DMS79 treated with DMSO at 0.1 percent for 48 hours (cell line): Measurements from ENCODE around the gene FAM222B.
A peak's percentile ranks its signal among the peaks of the same experiment; 100 is the strongest.

Experiments used
- DNase-seq: peaks from one replicate; lab custom pipeline; 2025; lab: John Stamatoyannopoulos, UW

FAM222B gene

DNA sequence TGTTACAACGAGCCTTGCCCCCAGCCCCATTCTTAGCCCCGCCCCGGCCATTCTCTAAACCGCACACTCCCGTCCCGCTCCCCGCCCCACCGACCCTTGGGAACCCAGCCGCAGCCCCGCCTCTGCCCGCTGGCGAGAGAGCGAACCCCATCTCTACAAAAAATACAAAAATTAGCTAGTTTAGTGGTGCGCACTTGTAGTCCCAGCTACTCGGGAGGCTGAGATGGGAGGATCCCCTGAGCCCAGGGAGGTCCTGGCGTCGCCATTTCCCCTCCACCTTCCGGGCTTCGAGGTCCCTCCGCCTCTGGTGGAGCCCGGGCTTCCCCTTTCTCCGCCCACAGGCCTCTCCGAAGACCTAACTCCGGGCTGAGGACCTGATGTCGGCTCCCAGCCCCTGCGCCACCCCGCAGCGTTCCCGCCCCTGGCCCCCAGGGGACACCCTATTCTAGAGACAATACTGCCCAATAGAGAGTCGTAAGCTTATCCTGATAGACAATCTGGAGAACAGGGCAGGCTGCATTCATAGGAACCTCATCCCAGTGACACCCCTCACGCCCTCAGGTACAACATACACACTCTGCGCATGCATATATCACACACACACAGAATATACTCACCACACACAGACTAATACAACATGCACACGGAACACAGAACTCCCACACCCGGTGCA, 130.4 kb downstream of the FAM222B start:
- peak; percentile 44 for DNase-seq

DNA sequence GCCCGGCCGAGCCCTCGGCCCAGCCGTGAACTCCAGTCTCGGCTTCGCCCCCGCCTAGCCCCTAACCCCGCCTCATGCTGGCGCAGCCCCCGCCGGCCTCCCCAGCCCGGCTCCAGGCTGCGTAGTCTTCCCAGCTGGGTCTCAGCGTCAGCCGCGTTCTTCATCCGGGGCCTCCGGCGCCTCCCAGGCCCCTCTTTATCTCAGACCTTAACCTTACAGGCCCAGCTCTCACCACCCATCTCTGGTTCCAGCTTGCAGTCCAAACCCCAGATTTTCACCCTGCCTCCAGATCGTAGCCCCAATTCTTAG, 130.9 kb downstream of the FAM222B start, which contains the start of gene PROCA1:
PROCA1 (minus strand) TSS at position 166 of the 309 bp plus-strand sequence. CDS start 228 bp downstream, outside the sequence.
- DNase-seq = no peak

DNA sequence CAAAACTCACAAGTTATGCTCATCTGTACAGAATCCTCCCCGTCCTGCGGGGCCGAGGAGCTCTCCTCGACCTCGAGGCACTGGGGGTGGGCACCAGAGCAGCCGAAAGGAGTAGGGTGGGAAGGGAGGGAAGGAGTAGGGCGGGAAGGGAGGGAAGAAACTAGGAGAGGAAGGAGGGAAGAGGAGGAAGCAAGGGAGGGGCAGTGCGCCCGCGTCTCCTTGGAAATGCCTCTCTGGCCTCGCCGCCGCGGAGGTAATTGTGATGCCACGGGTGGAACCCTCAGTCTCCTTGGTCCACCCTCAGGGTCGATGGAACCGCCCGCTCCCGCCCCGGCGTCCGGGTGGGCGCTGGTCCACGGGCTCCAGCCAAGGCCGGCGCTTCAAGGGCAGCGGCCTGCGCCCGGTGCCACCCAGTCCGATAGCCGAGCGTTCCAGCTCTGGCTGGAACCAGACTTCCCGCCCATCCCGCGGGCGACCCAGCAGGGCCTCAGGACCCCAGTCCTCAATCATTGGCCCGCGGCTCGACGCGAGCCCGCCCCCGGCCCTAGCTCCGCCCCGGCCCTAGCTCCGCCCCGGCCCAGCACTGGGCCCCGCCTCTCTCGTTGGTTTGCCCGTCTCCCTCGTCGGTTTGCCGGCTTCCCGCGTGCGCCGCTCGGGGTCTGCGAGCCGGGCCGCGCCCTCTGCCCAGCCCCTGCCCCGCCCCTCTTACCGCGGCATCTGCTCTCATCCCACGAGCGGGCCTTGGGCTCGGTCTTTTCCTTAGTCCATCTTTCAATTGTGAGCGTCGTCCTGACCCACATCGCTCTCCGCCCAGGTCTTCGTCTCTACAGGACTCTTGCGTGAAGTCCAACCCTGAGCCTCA, 131.5 kb downstream of the FAM222B start:
- peak; percentile 89 for DNase-seq

DNA sequence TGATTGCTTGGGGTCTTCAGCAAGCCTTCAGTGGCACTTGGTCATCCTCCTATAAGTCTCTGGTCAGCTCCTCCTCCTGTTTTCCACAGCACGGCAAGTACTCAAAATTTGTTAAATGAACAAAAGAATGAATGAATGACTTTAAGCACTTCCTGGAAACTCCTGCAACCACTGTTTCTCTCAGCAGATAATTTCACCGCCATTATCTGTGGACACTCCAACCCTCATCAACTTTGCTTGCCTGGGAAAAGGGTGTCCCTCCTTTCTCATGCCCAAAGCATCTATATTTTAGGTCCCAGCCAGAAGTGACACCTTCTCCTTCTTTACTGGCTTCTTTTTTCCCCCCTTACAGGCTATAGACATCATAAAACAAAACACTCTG, 135.3 kb downstream of the FAM222B start:
- no peak for DNase-seq

DNA sequence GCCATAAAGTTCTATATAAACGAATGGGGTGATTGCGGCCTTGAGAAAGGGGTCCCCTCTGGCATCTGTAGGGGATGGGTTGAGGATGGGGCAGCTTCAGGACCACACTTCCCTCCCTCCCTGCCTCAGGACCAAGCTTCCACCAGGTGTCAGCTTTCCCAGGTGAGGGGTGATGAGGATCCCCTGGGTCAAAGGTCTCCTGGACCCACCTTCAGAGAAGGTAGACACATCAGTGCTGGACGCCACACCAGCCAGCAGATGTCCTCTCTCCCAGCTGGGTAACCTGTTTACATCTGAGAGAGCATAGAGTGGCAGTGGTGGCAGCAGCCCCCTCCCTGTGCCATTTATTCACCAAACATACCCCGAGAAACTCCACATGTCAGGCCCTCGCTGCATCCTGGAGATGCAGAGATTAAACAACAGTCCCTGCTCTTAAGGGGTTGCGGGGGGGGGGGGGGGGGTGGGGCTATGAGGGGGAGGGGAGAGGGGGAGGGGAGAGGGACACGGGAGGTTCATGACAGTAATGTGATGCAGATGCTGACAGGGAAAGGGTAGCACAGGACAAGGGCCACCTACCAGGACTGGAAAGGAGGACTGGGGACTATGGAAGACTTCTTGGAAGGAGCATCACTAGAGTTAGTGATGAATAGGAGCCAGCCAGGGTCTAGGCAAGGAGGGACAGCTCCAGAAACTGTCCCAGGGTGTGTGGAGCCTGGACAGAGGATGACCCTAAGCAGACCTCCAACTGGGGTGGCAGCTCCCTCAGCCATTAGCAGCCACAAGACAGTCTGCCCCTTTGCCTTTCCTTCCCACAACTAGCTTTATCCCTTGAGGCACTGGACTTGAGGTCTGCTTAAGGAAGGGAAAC, 135.9 kb downstream of the FAM222B start:
- DNase-seq = no peak
